ENCODE measurements around the gene SH3BP5. TPM values are rescaled to one million over a fixed set of nuclear protein-coding genes. Genes with fewer than 3 reads are reported as not detected.

Gene SH3BP5
- total RNA-seq, 1 experiment from 2014 or later: 39.3 TPM

- Histone ChIP-seq H3K4me1 (replicated peaks; ENCODE audit: insufficient read depth) (peaks cover 28% of the 10 kb centered on the region), H3K79me2 (ENCODE audit: low read depth) (peaks cover 48% of the 10 kb centered on the region; the same call in 1 of the 2 replicates), H4K20me1 (ENCODE audit: insufficient read depth) (no peaks in the 10 kb centered on the region), H3F3A (ENCODE audit: insufficient read depth, low read depth) (peaks cover 36% of the 10 kb centered on the region), H3K9me2 (ENCODE audit: insufficient read depth) (no peaks in the 10 kb centered on the region), H3K27me3 (ENCODE audit: insufficient read depth, low read depth) (no peaks in the 10 kb centered on the region), H3K27ac (no peak overlapping the region), H3K4me2 (no peak overlapping the region), H2AFZ (no peak overlapping the region), H3K36me3 (ENCODE audit: low read depth) (no peaks in the 10 kb centered on the region), H3K4me3 (no peak overlapping the region), H3K9me3 (ENCODE audit: insufficient read depth, low read depth) (no peaks in the 10 kb centered on the region)
- DNase-seq: no peak
- BruUV-seq (replicated peaks): no TSS peak
- intact Hi-C loops (cut with micrococcal nuclease; ENCODE audit: unreplicated experiment): no loop called here
- TF ChIP-seq EZH2 (IDR thresholded peaks at IDR 0.05; ENCODE audit: low read depth): no peak
- TF ChIP-seq, protein P1, sequence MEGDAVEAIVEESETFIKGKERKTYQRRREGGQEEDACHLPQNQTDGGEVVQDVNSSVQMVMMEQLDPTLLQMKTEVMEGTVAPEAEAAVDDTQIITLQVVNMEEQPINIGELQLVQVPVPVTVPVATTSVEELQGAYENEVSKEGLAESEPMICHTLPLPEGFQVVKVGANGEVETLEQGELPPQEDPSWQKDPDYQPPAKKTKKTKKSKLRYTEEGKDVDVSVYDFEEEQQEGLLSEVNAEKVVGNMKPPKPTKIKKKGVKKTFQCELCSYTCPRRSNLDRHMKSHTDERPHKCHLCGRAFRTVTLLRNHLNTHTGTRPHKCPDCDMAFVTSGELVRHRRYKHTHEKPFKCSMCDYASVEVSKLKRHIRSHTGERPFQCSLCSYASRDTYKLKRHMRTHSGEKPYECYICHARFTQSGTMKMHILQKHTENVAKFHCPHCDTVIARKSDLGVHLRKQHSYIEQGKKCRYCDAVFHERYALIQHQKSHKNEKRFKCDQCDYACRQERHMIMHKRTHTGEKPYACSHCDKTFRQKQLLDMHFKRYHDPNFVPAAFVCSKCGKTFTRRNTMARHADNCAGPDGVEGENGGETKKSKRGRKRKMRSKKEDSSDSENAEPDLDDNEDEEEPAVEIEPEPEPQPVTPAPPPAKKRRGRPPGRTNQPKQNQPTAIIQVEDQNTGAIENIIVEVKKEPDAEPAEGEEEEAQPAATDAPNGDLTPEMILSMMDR (conservative IDR thresholded peaks at IDR 0.05): no peak
- ChIA-PET CTCF (interaction anchor here (0.5 kb wide), 1 partner anchor 43 kb away, joined by 4 read pairs; the partner anchor contains the start of gene SH3BP5), POLR2A (ENCODE audit: unreplicated experiment) (no interaction called here)
Observed at GRCh38 chr3:15289661-15290060, 42.7 kb downstream of the SH3BP5 start.

GRCh38 chr3:15288331-15289035 lies 43.9 kb downstream of the SH3BP5 start:
- Histone ChIP-seq H3K27me3 (ENCODE audit: insufficient read depth, low read depth) (no peaks in the 10 kb centered on the region), H3K79me2 (ENCODE audit: low read depth) (peaks cover 49% of the 10 kb centered on the region; the same call in 1 of the 2 replicates), H3K4me1 (replicated peaks; ENCODE audit: insufficient read depth) (peaks cover 24% of the 10 kb centered on the region), H3K36me3 (ENCODE audit: low read depth) (no peaks in the 10 kb centered on the region), H3K9me2 (ENCODE audit: insufficient read depth) (no peaks in the 10 kb centered on the region), H3K4me3 (no peak overlapping the region), H4K20me1 (ENCODE audit: insufficient read depth) (no peaks in the 10 kb centered on the region), H2AFZ (no peak overlapping the region), H3K27ac (no peak overlapping the region), H3F3A (ENCODE audit: insufficient read depth, low read depth) (peaks cover 24% of the 10 kb centered on the region), H3K4me2 (no peak overlapping the region), H3K9me3 (ENCODE audit: insufficient read depth, low read depth) (no peaks in the 10 kb centered on the region)
- intact Hi-C loops (cut with micrococcal nuclease; ENCODE audit: unreplicated experiment): no loop called here
- CTCF ChIA-PET: no interaction called here
- no TSS peak for BruUV-seq (replicated peaks)
- TF ChIP-seq, protein P1 (conservative IDR thresholded peaks at IDR 0.05): no peak
- no peak for TF ChIP-seq EZH2 (IDR thresholded peaks at IDR 0.05; ENCODE audit: low read depth)
- POLR2A ChIA-PET (ENCODE audit: unreplicated experiment): interaction anchor here (0.6 kb wide), 1 partner anchor 44 kb away, joined by 4 read pairs; no protein-coding TSS in a partner anchor
- DNase-seq: no peak

DNA sequence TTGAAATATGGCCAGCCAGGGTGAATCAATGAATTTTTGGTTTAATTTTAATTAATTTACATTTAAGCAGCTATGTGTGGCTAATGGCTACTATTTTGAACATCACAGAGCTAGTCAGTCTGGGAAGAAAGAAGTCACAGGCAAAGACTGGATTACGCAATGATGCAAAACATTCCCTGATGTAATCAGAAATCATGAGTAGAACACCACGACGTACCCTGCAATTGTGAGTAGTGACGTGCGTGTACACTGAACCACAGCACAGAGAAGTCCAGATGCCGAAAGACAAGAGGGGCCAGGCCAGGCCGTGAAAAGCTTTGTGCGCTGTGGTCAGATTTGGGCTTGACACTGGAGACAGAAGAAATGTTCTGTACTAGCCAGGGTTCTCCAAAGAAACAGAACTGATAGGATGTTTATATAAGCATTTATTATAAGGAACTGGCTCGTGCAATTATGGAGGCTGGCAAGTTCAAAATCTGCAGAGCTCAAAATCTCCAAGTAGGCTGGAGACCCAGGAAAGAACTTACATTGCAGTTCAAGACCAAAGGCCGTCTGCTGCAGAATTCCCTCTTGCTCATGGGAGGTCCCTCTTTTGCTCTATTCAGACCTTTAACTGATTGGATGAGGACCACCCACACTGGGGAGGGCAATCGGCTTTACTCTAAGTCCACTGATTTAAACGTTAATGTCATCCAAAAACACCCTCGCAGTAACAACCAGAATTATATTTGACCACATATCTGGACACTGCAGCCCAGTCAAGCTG lies 44.6 kb downstream of the SH3BP5 start:
- H3K36me3 ChIP-seq (ENCODE audit: low read depth): no peaks in the 10 kb centered on the region
- no peak overlapping the region for H3K27ac ChIP-seq
- intact Hi-C loops (cut with micrococcal nuclease; ENCODE audit: unreplicated experiment): no loop called here
- H4K20me1 ChIP-seq (ENCODE audit: insufficient read depth): no peaks in the 10 kb centered on the region
- no peaks in the 10 kb centered on the region for H3K27me3 ChIP-seq (ENCODE audit: insufficient read depth, low read depth)
- POLR2A ChIA-PET (ENCODE audit: unreplicated experiment): interaction anchor here (0.5 kb wide), 1 partner anchor 182 kb away, joined by 3 read pairs; no protein-coding TSS in a partner anchor
- H3K4me2 ChIP-seq: no peak overlapping the region
- peaks cover 49% of the 10 kb centered on the region; the same call in 1 of the 2 replicates for H3K79me2 ChIP-seq (ENCODE audit: low read depth)
- no peak overlapping the region for H2AFZ ChIP-seq
- DNase-seq: no peak
- BruUV-seq (replicated peaks): no TSS peak
- H3F3A ChIP-seq (ENCODE audit: insufficient read depth, low read depth): peaks cover 17% of the 10 kb centered on the region
- no peak overlapping the region for H3K4me3 ChIP-seq
- CTCF ChIA-PET: no interaction called here
- TF ChIP-seq EZH2 (IDR thresholded peaks at IDR 0.05; ENCODE audit: low read depth): no peak
- TF ChIP-seq, protein P1 (conservative IDR thresholded peaks at IDR 0.05): no peak
- H3K9me3 ChIP-seq (ENCODE audit: insufficient read depth, low read depth): no peaks in the 10 kb centered on the region
- H3K4me1 ChIP-seq (replicated peaks; ENCODE audit: insufficient read depth): peaks cover 17% of the 10 kb centered on the region
- H3K9me2 ChIP-seq (ENCODE audit: insufficient read depth): no peaks in the 10 kb centered on the region
